ENCODE results near the gene LAMC2. TPM values are rescaled to one million over a fixed set of nuclear protein-coding genes. Genes with fewer than 3 reads are reported as not detected.
"Not testable (repeated sequence)": the region's sequence is repeated elsewhere in the genome, so short reads cannot be mapped to it uniquely, and the experiment has no call there.

Gene LAMC2
- total and polyA plus RNA-seq, 9 of the 15 experiments (the other 6 are each of a cell fraction or from before 2014, with no cell fraction given) = 0.02 to 0.03 TPM; not detected in 7

- H4K20me1 ChIP-seq (replicated peaks; ENCODE audit: control insufficient read depth, insufficient read depth, low read length); BruUV-seq (replicated peaks); DNase-seq (ENCODE audit: extremely low read depth in 1 of 4, low spot score in 3 of 4); H3K4me1 ChIP-seq (replicated peaks in 1 of 2; ENCODE audit: control insufficient read depth in 2 of 2, insufficient read depth in 2 of 2, low read length in 2 of 2); intact Hi-C loops (cut with micrococcal nuclease); H3K9me3 ChIP-seq (replicated peaks; ENCODE audit: control insufficient read depth, insufficient read depth, low read depth, low read length); in situ Hi-C loops (cut with MboI); FAIRE-seq; H3K36me3 ChIP-seq (ENCODE audit: control insufficient read depth, insufficient read depth, low read length); H3K9me1 ChIP-seq (ENCODE audit: control insufficient read depth, insufficient read depth, low read length); H2AFZ ChIP-seq (ENCODE audit: low read depth, low read length); H3K27me3 ChIP-seq (ENCODE audit: control insufficient read depth in 2 of 2, insufficient read depth in 2 of 2, low read length in 2 of 2); H3K27ac ChIP-seq (ENCODE audit: extremely low read depth, low read depth, low read length); ATAC-seq; CTCF ChIA-PET (ENCODE audit: low intra/inter-chr PET ratio); H3K4me3 ChIP-seq; H3K4me2 ChIP-seq (ENCODE audit: insufficient read depth, low read length); H3K9ac ChIP-seq (ENCODE audit: insufficient read depth in 1 of 2, low read depth in 2 of 2, low read length in 2 of 2); H3K79me2 ChIP-seq (ENCODE audit: control insufficient read depth, insufficient read depth, low read length): not testable (repeated sequence)
- POLR2A ChIA-PET = interaction anchor here (1.2 kb wide), 1 partner anchor 9 kb away, joined by 4 read pairs; no protein-coding TSS in a partner anchor
- peak; percentile 45; the same call in 1 of the 2 replicates for TF ChIP-seq ZNF316 (IDR thresholded peaks at IDR 0.05)
- WGBS (ENCODE audit: insufficient coverage, low coverage, missing lambda C conversion rate) = 0% methylated on average over 1 of the region's 1 CpG
Observed at GRCh38 chr1:183150032-183150431, 36.0 kb upstream of the LAMC2 start.

GRCh38 chr1:183150445-183150844, 35.6 kb upstream of the LAMC2 start:
- Histone ChIP-seq H3K9me1 (ENCODE audit: control insufficient read depth, insufficient read depth, low read length) (no peaks in the 10 kb centered on the region), H3K4me1 (replicated peaks in 1 of 2; ENCODE audit: control insufficient read depth in 2 of 2, insufficient read depth in 2 of 2, low read length in 2 of 2) (no peaks in the 10 kb centered on the region), H3K9me3 (replicated peaks; ENCODE audit: control insufficient read depth, insufficient read depth, low read depth, low read length) (no peaks in the 10 kb centered on the region), H3K4me2 (ENCODE audit: insufficient read depth, low read length) (no peak overlapping the region), H3K9ac (ENCODE audit: insufficient read depth in 1 of 2, low read depth in 2 of 2, low read length in 2 of 2) (no peak overlapping the region), H2AFZ (ENCODE audit: low read depth, low read length) (no peak overlapping the region), H3K79me2 (ENCODE audit: control insufficient read depth, insufficient read depth, low read length) (no peaks in the 10 kb centered on the region), H4K20me1 (replicated peaks; ENCODE audit: control insufficient read depth, insufficient read depth, low read length) (no peaks in the 10 kb centered on the region), H3K27me3 (ENCODE audit: control insufficient read depth in 2 of 2, insufficient read depth in 2 of 2, low read length in 2 of 2) (peaks cover 0 to 5% of the 10 kb centered on the region in 2 experiments; a peak in 2 of 5 replicates), H3K4me3 (no peak overlapping the region), H3K36me3 (ENCODE audit: control insufficient read depth, insufficient read depth, low read length) (no peaks in the 10 kb centered on the region), H3K27ac (ENCODE audit: extremely low read depth, low read depth, low read length) (no peak overlapping the region)
- ATAC-seq (no peak), FAIRE-seq (no peak), DNase-seq (ENCODE audit: extremely low read depth in 1 of 4, low spot score in 3 of 4) (no peak)
- BruUV-seq (replicated peaks) = no TSS peak
- intact Hi-C loops (cut with micrococcal nuclease) (no loop called here), in situ Hi-C loops (cut with MboI) (no loop called here)
- ChIA-PET POLR2A (no interaction called here), CTCF (ENCODE audit: low intra/inter-chr PET ratio) (no interaction called here)
- TF ChIP-seq SNAPC5 (CRISPR knock-in tag; IDR thresholded peaks at IDR 0.05) = no peak
- TF ChIP-seq KAT7 (CRISPR knock-in tag; IDR thresholded peaks at IDR 0.05; ENCODE audit: borderline replicate concordance) = no peak
- no peak for TF ChIP-seq ZNF384 (IDR thresholded peaks at IDR 0.05; ENCODE audit: low read depth, low read length)
- no peak for TF ChIP-seq PHF20 (IDR thresholded peaks at IDR 0.05; ENCODE audit: partially characterized antibody)
- TF ChIP-seq PRPF4 (IDR thresholded peaks at IDR 0.05; ENCODE audit: insufficient read depth, low read depth, low read length, poor library complexity, severe bottlenecking) = no peak
- TF ChIP-seq CHD4 (IDR thresholded peaks at IDR 0.05; ENCODE audit: insufficient read depth, insufficient replicate concordance, low read depth, low read length, poor library complexity, severe bottlenecking) = no peak
